Left cardiac atrium (tissue), 4 donors: ENCODE data around the gene MORC1. TPM values are rescaled to one million over a fixed set of nuclear protein-coding genes. Genes with fewer than 3 reads are reported as not detected.

Experiments
- ATAC-seq, 2 donors: fragments of 200-7000 bp; cut with Tn5 transposase; one replicate each; pipeline ENCODE4 v1.9.1; 2020; ENCODE audit warnings: mild to moderate bottlenecking in 2 of 2, moderate library complexity in 2 of 2
- DNase-seq: peaks from one replicate; pipeline ENCODE4 v3.0.0-alpha.2; 2020
- intact Hi-C, 2 donors: fragments of 100-400 bp; cut with DNase I; formaldehyde crosslinking; loops; one replicate each; pipeline versions ENCODE4 v1.14.1 to v1.15.1; 2022 to 2023
- total RNA-seq, 2 donors: library from RNA; stranded (reverse); fragmentation: NEBNext Ultra II Directional; extraction: Animal tissue kit (Norgen Biotek cat#: 25700); gene quantifications; one replicate each; pipeline ENCODE4 v1.2.1, GENCODE V29; 2021
- donor health status: DM: no; HTN: yes; CAD: no.
- donor health status: DM: no; HTN: yes; CAD: no; lungs with severe emphysema.
- donor health status: DM: yes; HTN: yes; CAD: no.
- donor health status: Dilated cardiomyopathy.

Gene MORC1
- total RNA-seq, 2 donors from 2014 or later = not detected

GRCh38 chr3:108953700-108954099 lies 164.2 kb downstream of the MORC1 start, which contains the start of gene GUCA1C:
Gene GUCA1C (minus strand): TSS chr3:108953879. CDS start chr3:108953762, 117 bp downstream.
- no peak for DNase-seq
- ATAC-seq = no peak
- intact Hi-C loops = no loop called here

- DNase-seq = no peak
- intact Hi-C loops = no loop called here
- ATAC-seq = no peak
These were observed 164.7 kb downstream of the MORC1 start for GRCh38 chr3:108953210-108953609.

DNA sequence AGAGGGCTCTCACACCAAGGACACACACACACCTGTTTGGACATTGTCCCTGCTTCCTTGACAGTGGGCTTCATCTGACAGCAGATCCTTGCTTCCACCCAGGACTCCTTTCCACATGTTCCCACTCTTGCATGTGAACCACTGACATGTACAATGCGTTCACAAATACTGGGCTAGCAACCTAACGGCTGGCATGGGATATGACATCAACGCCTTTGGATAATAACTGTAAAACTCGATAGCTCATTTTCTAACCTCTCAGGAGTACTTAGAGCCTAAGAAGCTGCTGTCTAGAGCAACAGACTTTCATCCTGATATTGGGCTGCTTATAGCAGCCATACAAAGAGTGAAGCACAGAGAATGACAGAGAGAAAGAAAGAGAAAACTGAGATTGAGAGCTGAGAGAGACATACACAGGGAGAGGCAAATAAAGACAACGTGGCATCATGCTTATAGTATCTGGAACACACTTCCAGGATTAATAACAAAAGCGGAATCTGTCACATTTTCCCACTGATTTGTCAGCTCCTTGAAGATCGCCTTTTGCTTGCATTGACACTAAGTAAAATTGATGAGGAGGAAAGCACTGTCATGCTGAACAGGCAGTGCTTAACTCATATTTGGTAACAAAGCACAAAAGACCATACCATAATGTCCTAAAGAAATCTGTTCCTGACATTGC lies 166.0 kb downstream of the MORC1 start:
- no peak for DNase-seq
- intact Hi-C loops = no loop called here
- ATAC-seq = no peak

DNA sequence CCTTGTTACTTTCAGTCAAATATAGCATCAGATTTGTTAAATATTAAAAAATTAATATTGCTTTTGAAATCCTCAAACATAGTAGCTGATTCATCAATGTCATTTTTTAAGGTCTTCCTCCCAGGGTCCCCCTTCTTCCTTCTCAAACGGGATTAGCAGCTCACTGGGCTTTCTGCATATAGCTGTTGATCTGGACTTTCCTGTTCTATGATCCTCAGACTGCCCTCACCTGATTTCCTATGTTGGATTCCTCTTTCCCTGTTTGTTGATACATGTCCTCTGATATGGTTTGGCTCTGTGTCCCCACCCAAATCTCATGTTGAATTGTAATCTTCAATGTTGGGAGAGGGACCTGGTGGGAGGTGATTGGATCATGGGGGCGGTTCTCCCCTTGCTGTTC lies 170.1 kb downstream of the MORC1 start:
- ATAC-seq = no peak
- intact Hi-C loops = no loop called here

GRCh38 chr3:108946292-108947285 lies 171.3 kb downstream of the MORC1 start:
- intact Hi-C loops = no loop called here
- no peak for DNase-seq
- no peak for ATAC-seq

More for the DNA sequence above, 170.1 kb downstream of the MORC1 start:
- DNase-seq = no peak

DNA sequence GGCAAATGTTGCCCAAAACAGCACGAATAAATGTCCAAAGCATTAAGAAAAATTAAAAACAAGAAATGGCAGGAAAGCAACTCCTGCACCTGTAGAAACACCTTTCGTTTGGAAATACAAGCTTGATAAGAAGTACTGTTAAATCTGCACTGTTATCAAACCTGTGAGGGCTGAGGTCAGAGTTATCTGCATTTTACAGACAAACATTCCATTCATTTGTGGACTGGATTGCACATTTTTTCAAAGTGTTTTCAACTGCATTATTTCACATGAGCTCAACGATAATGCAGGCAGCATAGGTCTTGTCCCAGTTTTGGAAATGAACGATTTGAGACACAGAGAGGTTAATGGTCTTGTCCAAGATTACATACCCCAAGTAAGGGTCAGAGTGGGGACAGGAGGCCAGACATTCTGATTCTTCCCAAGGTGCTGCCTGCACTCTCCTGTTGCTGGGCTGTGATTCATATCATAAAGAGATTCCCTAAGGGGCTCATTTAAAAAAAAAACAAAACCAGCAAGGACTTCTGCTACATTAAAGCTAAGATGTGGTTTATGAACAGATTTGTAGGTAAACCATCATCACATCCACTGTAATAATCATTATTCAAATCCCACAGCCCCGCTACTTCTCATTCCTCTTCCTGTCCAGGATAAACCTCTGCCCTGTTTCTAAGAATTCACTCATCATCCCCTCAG lies 177.2 kb downstream of the MORC1 start:
- DNase-seq (no peak), ATAC-seq (no peak)
- intact Hi-C loops = no loop called here

DNA sequence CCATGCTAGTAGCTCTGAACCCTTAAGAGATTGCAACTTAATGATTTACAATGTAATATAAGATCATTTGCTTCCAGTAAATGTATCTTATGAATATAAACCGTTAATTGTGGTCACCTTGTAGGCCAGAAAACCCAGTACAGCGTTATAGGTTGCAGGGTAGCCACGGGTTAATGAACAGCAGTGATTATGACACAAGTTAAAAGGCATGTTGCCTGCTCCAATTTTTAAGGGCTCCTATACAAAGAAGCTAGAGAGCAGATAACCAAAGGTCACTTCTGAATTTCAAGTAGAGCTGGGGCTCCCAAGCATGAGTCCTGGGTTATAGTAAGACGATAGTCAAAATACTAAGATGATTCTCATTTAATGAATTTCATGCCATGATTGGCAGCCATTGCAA lies 177.8 kb downstream of the MORC1 start:
- intact Hi-C loops = no loop called here

GRCh38 chr3:108936924-108937689 lies 180.8 kb downstream of the MORC1 start:
- no peak for DNase-seq
- intact Hi-C loops = no loop called here
- no peak for ATAC-seq

More for the DNA sequence above, 177.8 kb downstream of the MORC1 start:
- DNase-seq = no peak
- no peak for ATAC-seq

DNA sequence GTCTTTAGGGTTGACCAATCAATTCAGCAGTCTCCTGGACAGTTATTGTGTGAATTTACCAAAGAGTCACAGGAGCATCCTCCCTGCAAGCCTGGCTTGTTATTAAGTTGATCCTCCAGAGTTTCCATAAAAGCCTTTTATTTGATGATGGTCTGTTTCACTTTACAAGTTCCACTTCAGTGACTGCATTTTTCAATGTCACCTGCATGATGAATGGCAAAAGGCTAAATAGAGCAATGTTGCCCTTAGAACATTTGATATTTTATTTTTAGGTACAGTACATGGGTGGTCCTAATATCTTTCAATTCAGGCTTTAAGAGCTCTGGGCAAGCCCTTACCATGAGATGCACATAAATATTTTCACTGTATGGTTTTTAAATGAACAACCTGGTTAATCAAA lies 186.9 kb downstream of the MORC1 start:
- no peak for ATAC-seq
- no peak for DNase-seq
- intact Hi-C loops = no loop called here

DNA sequence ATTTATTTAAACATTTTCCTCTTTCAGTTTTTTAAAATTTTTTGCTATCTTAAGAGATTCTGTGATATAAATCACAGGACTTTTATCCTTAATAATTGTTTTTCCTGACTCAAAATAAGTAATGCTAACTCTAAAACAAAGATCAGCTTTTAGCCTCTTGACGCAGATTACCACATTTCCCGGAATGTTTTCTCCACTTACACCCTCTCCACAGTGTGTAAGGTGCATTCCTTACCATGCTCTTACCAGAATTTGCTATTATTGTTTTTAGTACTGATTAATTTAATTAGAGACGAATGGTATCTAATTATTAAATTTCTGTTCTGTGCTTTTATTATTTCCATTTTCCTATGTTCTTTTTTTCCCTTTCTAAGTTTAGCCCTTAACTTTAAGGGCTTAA lies 199.1 kb downstream of the MORC1 start:
- intact Hi-C loops = loop anchor here in 1 of 2 donors (10.0 kb wide), 1 partner anchor 434 kb away; no protein-coding TSS in a partner anchor
- ATAC-seq (no peak), DNase-seq (no peak)

GRCh38 chr3:108914774-108915641 lies 202.9 kb downstream of the MORC1 start:
- ATAC-seq (peak; percentile 54 to 68), DNase-seq (peak; percentile 33)
- intact Hi-C loops = loop anchor here in 1 of 2 donors (5.0 to 10.0 kb wide), 2 partner anchors 253 to 430 kb away; no protein-coding TSS in a partner anchor

GRCh38 chr3:108909799-108910198 lies 208.1 kb downstream of the MORC1 start:
- DNase-seq (no peak), ATAC-seq (no peak)
- intact Hi-C loops = loop anchor here (5.0 to 10.0 kb wide), 3 partner anchors 245 to 425 kb away; no protein-coding TSS in a partner anchor

Other genes with a start within 250 kb of the MORC1 start
- gene GUCA1C, start 164.3 kb downstream of the MORC1 start, total RNA-seq = not detected
- gene C3orf85, start 18.6 kb upstream of the MORC1 start, total RNA-seq = not detected
- not detected for gene DPPA2, start 198.4 kb upstream of the MORC1 start, total RNA-seq
- gene DPPA4, start 219.4 kb upstream of the MORC1 start, total RNA-seq = not detected